ENCODE data around the gene HJURP.
"Not testable (repeated sequence)": the region's sequence is repeated elsewhere in the genome, so short reads cannot be mapped to it uniquely, and the experiment has no call there.

Gene HJURP

GRCh38 chr2:233854241-233854981 lies at the start of gene HJURP:
HJURP (minus strand) TSS chr2:233854535; CDS start chr2:233854500, 35 bp downstream.
- DNase-seq: peak; percentile 93

- no peak for DNase-seq
Measured at GRCh38 chr2:233901884-233902283, 47.5 kb upstream of the HJURP start.

GRCh38 chr2:233901367-233901766 lies 47.0 kb upstream of the HJURP start:
- DNase-seq: no peak

GRCh38 chr2:233896253-233896652 lies 41.9 kb upstream of the HJURP start:
- not testable (repeated sequence) for DNase-seq

- DNase-seq: no peak
Measured at GRCh38 chr2:233892793-233893192, 38.5 kb upstream of the HJURP start.

- no peak for DNase-seq
Measured at GRCh38 chr2:233882353-233882752, 28.0 kb upstream of the HJURP start.

- DNase-seq: not testable (repeated sequence)
Measured at GRCh38 chr2:233872125-233872524, 17.8 kb upstream of the HJURP start.

- DNase-seq: no peak
Measured at GRCh38 chr2:233871432-233871831, 17.1 kb upstream of the HJURP start.

- peak; percentile 62 for DNase-seq
Measured at GRCh38 chr2:233867993-233868532, 13.7 kb upstream of the HJURP start, which contains the start of gene MSL3B. MSL3B (minus strand) TSS chr2:233868386.

GRCh38 chr2:233866479-233866878 lies 12.1 kb upstream of the HJURP start:
- no peak for DNase-seq

GRCh38 chr2:233865838-233866237 lies 11.5 kb upstream of the HJURP start:
- no peak for DNase-seq

- no peak for DNase-seq
Measured at GRCh38 chr2:233862261-233862768, 8.0 kb upstream of the HJURP start.

GRCh38 chr2:233858331-233858730 lies 4.0 kb upstream of the HJURP start:
- no peak for DNase-seq

GRCh38 chr2:233857511-233858141 lies 3.3 kb upstream of the HJURP start:
- DNase-seq: peak; percentile 53

- DNase-seq: no peak
Measured at GRCh38 chr2:233856184-233856583, 1.8 kb upstream of the HJURP start.

GRCh38 chr2:233855345-233855744 lies 1.0 kb upstream of the HJURP start:
- no peak for DNase-seq

GRCh38 chr2:233853883-233854240 lies 473 bp downstream of the HJURP start:
- no peak for DNase-seq

GRCh38 chr2:233853353-233853752 lies 982 bp downstream of the HJURP start:
- DNase-seq: no peak

GRCh38 chr2:233852056-233852455 lies 2.3 kb downstream of the HJURP start:
- DNase-seq: peak; percentile 11

GRCh38 chr2:233851169-233851568 lies 3.2 kb downstream of the HJURP start:
- no peak for DNase-seq

- DNase-seq: no peak
Measured at GRCh38 chr2:233850745-233851144, 3.6 kb downstream of the HJURP start.

- no peak for DNase-seq
Measured at GRCh38 chr2:233849607-233850271, 4.6 kb downstream of the HJURP start.

GRCh38 chr2:233848276-233848675 lies 6.1 kb downstream of the HJURP start:
- no peak for DNase-seq
